Suppressor macrophage (primary cell): ENCODE measurements around the gene MYL6B.

ENCODE experiments used
- DNase-seq, 4 experiments: peaks; one replicate each; pipeline ENCODE4 v3.0.0-alpha.2; 2020 to 2022
- total RNA-seq, 17 experiments: gene quantifications; one replicate each; lab custom pipeline; 2026; ENCODE audit warnings: mixed read lengths in 6 of 17, inconsistent platforms in 3 of 17; lab: John Stamatoyannopoulos, UW

Gene MYL6B
- total RNA-seq: 3.8 to 15.3 (median 8.2) reads per million in 17 experiments

DNA sequence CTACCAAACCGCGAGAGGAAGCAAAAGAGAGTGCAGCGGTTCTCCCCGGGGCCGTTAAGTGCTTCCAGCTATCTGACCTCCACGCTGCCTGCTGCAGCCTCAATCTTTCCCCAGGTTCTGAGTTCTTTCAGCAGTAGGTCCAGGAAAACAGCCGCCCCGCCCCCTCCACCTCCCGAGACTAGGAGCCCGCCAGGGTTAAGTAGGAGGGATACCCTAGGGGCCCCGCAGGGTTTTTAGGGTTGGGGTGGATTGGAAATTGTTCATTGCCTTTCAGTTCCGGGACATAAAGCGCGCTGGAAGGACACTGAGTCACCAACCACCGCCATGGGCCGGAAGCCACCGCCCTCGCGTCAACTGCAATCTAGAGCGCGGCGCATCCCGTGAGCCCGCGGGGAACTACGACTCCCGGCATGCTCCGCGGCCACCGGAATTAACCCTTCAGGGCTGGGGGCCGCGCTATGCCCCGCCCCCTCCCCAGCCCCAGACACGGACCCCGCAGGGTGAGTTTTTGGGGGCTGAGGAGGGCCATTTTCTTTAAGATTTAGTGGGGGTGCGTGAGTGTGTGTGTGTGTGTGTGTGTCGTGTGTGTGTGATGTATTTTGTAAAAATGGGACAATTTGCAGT, at the start of gene MYL6B:
MYL6B (plus strand) TSS at position 456 of the 624 bp plus-strand sequence. CDS start 1,332 bp downstream, outside the sequence.
- DNase-seq: peak; percentile 94 to 97 (median 96)

DNA sequence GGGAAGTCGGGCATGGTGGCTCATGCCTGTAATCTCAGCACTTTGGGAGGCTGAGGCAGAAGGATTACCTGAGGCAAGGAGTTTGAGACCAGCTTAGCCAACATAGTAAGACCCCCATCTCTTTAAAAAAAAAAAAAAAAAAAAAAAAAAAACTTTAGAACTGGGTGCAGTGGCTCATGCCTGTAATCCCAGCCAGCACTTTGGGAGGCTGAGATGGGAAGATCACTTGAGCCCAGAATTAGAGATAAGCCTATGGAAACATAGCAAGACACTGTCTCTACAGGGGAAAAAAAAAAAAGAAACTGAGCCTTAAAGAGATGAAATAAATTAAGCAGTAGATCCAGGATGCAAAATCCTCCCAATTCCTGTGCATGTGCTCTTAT, 49.7 kb upstream of the MYL6B start:
- DNase-seq: no peak

DNA sequence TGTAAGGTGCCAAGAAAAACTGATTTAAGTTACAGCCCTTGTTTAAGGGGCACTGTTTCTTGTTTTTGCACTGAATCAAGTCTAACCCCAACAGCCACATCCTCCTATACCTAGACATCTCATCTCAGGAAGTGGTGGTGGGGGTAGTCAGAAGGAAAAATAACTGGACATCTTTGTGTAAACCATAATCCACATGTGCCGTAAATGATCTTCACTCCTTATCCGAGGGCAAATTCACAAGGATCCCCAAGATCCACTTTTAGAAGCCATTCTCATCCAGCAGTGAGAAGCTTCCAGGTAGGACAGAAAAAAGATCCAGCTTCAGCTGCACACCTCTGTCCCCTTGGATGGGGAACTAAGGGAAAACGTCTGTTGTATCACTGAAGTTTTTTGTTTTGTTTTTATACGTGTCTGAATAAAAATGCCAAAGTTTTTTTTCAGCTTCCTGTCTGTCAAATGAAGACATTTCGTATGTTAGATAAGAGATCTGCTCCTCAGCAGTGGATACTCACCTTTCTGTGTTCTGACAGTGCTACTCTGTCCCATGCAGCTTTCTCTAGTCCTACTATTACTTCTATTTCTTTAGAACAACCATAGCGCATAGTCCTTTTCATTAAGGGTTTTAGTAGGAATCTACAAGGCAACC, 49.2 kb upstream of the MYL6B start:
- DNase-seq: no peak

DNA sequence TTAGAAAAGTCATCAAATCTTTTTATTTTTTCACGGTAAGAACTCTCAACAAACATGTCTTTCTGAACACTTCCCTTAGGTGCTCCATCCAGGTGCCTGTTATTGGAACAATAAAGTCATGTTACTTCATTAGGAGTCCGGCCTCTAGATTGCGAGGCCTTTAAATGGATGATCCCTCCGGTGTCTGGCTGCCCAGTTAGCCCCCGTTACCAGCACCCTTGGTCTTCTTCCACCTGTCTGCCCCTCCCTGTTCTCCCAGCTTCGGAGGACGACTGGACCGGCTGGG, 48.6 kb upstream of the MYL6B start:
- DNase-seq: no peak

DNA sequence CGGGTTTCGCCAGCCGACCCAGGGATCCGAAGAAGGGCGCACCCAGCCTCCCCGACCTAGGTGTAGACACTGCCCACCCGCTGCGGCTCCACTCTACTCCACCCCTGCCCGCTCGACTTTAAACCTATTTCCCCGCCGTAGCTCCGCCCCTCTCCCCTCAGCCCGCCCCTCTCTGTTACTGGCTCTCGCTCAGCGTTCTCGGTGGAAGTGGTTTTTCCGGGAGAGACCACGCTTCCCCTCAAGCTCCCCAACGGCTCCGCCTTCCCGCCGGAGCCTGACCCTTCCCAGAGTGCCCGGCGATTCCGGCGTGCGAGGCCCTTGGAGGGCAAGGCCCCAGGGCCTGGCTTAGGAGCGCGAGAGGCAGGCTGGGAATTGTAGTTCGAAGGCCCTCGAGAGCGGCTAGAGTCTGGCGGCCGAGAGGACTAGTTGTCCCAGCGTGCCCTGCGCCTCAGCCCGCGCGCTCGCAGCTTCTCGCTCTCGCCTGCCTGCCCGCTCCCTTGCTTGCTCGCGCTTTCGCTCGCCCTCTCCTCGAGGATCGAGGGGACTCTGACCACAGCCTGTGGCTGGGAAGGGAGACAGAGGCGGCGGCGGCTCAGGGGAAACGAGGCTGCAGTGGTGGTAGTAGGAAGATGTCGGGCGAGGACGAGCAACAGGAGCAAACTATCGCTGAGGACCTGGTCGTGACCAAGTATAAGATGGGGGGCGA, 48.1 kb upstream of the MYL6B start, which contains the start of gene PA2G4:
PA2G4 (plus strand) TSS at position 451 of the 706 bp plus-strand sequence; CDS start at position 630, 179 bp downstream.
- peak; percentile 99 to 100 (median 100) for DNase-seq

DNA sequence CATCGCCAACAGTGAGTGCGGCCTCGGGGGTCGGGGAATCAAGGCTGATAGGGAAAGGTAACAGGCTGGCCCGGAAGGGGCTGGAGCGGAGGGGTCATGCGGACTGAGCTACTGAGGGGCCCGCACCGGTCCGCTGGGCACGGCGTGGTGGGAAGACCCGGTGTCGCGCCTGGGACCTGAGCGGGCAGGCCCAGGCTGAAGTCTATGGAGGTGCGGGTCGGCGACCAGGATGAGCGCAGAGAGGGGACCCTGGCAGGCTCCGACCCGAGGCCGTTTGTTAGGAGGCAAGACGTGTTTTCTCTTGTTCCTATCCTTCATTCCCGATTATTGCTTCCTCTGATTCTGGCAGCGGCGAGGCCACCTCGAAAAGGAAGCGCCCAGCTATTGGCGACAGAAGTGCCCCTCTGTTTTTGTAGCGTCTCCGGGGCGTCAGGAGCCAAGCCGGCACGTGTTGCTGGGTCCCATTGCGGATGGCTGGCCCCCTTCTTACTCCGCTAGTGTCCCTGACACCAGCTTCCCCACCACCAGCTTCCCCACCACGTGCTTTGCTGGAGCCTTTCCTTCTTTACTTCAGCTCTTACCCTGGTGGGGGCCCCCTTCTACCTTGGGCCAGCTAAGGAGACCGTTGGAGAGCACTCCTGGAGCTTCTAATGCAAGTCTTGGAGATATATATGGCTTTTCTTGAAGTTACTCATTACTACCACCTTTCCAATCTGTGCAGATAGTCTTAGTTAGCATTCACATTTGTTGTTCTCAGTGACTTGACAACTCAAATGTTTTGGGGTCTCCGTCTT, 47.4 kb upstream of the MYL6B start:
- peak; percentile 32 to 70 (median 52) for DNase-seq

DNA sequence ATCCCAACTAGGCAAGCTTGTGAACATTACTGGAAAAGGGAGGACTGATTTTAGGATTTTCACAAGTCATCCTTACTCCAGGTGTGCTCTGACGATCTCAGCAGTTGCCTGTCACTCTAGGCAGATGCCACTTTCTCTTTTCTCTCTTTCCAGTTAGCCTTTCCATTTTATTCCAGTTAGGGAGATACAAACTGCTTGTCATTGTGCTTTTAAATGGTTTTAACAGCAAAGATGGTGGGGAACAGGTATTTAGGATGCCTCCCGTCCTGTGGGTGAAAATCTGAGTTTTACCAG, 46.8 kb upstream of the MYL6B start:
- no peak for DNase-seq

DNA sequence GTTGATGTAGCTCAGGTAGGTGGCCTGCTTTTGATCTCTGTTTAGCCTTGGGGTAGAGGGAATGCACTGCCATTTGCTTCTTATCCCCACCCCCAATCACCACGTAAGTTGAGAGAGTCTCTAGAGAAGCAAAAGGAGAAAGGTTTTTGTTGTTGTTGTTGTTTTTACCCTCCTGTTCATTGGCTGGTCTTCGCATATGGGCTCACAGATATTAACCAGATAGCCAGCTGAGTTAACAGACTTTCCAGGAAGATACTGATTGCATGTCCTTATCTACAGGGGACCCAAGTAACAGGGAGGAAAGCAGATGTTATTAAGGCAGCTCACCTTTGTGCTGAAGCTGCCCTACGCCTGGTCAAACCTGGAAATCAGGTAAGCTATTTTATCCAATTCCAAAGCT, 45.1 kb upstream of the MYL6B start:
- no peak for DNase-seq

DNA sequence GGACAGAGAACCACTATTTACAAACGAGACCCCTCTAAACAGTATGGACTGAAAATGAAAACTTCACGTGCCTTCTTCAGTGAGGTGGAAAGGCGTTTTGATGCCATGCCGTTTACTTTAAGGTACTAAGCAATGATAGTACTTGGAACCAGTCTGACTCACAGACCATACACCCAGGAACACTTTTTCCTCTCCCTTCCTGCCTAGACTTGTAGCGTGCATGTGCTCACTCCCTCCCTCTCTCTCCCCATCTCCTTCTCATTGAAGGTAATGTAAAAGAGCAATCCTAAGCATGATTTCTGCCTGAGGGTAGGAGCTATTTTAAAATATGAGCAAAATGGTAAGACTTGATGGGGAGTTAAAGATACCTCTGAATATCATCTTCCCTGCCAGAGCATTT, 41.8 kb upstream of the MYL6B start:
- DNase-seq: no peak

DNA sequence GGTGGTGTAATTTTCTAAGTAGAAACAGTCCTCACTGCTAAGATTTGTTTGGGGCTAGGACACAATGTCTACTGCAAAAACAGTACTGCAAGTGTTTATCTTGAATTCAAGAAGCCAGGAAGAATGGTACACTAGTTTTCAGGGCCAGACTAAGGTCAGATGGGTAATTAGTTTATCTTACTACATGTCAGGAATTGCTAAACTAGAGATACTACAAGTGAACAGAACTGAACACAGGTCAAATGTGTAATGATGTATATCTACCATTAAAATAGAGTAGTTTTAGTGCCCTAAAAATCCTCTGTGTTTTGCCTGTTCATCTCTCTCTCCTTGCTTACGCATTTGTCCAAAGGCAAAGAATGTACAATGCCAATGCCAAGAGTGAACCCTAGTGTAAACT, 38.3 kb upstream of the MYL6B start:
- no peak for DNase-seq

DNA sequence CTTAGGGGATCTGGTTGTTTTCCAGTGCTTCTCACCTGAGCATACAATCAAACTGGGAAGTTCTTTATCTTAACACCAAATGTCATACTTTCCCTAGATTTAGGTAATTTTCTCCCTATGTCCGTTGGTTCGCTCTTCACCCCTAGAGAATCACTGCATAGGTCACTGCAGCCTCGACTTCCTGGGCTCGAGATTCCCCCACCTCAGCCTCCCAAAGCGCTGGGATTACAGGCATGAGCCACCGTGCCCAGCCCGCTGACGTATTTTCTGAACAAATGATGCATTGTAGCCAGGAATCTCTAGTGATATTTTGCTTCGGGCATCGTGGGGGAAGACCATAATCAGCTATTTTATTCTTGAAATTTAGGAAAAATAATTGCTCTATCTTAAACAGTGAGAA, 37.1 kb upstream of the MYL6B start:
- DNase-seq: no peak

DNA sequence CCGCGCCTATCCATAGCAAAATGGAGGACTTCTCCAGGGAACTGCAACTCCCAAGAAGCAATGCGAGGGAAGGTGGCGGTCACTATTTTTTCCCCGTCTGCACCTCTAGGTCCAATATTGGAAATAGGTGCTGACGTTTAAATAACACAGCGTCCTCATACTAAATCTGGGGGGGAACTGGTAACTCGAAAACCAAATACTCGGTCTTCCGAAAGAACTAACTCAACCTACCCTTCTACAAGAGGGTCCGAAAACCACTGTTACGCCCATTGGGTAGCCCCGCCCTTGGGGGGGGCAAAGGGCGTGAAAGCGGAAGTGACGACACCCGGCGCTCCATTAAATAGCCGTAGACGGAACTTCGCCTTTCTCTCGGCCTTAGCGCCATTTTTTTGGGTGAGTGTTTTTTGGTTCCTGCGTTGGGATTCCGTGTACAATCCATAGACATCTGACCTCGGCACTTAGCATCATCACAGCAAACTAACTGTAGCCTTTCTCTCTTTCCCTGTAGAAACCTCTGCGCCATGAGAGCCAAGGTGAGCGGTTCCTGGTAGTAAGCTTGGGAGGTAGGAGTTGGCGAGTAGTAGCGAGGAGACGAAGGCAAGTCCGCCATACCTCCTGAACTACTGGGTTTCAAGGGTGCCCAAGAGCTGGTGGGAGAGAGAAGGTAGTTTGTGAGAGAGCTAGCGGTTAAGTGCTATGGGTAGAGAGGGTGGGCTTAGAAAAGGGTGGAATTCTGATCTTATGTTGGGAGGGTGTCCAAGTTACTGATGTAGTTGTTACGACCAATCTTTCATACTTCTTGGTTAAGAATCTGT, 35.9 kb upstream of the MYL6B start, which contains the start of gene RPL41:
RPL41 (plus strand) TSS at position 367 of the 815 bp plus-strand sequence.
- peak; percentile 97 to 98 (median 98) for DNase-seq

DNA sequence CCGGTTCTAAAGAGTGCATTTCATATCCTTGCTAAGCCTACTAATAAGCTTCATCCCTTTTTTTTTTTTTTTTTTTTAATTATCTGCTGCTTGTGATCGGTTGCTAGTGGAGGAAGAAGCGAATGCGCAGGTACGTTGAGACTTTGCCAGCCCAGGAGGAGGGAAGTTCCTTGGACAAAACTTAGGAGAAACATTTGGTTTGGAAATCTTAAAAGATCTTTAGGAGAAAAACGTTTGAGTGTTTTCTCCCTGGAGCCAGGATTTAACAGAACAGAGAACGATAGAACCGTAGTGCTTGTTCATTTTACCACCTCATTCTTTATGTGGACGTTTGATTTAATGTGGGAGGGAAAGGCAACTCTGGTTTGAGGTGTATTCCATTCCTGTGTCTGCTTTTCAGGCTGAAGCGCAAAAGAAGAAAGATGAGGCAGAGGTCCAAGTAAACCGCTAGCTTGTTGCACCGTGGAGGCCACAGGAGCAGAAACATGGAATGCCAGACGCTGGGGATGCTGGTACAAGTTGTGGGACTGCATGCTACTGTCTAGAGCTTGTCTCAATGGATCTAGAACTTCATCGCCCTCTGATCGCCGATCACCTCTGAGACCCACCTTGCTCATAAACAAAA, 35.2 kb upstream of the MYL6B start:
- DNase-seq: peak in 2 of 4 experiments; percentile 21 to 29

DNA sequence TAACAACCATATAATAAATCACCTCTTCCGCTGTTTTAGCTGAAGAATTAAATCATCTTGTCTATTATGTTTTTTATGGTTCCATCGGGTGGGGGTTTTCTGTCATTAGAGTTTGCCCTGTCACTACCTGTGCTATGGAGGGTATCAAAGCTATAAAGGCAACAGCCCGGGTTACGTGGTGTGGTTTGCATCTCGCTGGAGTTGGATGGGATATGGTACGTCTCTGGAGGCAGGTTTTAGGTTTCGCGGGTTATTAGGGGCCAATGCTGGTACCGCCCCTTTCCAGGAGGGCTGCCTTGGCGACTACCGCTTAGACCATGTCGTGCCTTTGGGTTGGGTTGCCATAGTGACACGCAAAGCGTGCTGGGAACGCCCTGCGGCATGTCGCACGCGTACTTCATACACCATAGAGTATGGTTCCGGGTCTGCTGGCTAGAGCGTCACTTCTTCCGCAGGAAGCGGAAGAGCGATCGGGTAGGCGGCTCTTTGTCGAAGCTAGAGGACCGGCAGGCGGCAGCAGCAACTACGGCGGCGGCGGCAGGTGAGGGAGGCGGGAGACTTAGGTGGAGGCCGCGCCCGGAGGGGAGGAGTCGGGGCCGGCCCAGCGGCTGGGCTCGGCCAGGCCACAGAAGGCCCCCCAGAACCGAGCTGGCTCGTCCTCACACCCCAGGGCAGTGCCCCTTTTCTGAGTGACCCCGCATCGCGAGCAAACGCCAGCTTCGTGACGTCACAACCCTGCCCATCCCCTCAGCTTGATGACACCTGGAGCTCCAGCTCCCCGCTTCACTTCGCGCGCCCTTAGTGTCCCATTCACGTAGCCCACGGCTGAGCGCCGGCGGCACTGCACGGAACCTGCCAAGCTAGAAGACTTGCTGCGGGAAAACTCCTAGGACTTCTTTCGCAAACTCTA, 34.4 kb upstream of the MYL6B start, which contains the start of gene ZC3H10:
ZC3H10 (plus strand) TSS at position 489 of the 910 bp plus-strand sequence. CDS start 2,297 bp downstream, outside the sequence.
- DNase-seq: peak; percentile 98 to 100 (median 98)

DNA sequence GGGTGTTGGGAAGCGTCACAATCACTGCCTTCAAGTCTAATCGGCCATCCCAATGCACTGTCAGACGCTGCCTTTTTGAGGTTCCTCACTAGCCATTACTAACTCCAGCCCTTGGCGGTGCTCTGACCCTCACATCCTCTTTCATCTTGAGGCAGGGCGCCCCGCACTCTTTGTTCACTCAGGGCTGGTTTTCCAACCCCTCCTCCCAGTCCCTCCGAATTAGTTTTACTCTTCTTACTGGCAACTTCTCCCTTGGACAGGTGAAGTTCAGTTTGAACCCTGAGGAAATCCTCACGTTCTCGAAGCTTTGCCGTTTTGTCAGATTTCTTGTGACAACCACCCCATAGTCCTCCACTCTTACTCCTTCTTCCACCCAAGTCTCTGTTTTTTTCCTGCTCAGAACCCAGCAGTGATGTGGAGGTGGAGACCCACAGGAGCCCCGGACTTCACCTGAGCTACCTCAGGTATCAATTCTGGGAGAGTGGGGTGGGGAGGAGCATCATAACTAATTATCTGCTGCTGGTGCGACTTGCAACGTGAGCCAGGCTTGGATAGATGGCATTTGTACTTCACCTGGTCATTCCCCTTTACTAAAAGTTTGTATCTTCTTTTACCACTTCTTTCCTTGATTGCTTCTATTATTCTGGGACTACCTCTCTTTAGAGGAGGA, 33.6 kb upstream of the MYL6B start:
- peak; percentile 45 to 67 (median 62) for DNase-seq

DNA sequence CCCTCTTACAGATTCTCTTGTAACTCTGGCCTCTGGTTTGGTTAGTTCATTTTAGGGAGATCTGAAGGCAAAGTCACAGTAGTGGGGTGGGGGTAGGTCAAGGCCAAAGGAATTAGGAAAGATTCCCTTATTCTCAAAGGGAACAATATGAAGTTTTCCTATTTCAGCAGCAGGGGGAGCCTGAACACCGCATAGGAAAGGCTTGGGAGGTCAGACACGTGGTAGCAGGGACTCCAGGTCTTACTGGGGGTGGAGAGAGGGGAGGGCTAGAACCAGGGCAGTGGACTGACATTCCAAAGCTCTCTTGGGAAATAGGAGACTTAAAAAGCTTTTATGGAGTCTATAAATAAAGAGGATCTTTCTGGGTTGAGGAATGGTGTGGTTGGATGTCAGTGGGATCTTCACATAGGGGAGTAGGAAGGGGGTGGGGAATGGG, 33.0 kb upstream of the MYL6B start:
- DNase-seq: peak; percentile 80 to 91 (median 87)

DNA sequence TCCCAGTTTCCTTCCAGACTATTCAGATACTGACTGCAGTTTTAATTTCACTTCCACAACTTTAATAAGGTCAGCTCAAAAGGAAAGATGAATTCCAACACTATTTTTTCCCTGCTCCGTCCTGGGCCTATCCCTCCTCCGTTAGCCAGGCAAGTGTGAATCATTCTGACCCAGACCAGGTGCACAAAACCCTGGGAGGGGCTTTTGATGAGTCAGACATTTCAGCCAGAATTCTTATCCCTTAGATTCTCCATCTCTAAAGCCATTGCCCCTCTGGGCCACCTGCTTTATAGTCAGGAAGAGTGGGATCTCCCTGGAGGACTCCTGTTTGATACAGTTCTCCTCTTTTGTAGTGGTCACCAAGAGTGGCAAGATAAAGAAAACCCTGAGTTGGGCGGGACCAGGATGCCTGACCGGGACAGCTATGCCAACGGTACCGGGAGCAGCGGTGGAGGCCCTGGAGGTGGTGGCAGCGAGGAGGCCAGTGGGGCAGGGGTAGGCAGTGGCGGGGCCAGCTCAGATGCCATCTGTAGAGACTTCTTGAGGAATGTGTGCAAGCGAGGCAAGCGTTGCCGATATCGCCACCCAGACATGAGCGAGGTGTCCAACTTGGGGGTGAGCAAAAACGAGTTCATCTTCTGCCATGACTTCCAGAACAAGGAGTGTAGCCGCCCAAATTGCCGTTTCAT, 32.1 kb upstream of the MYL6B start:
- DNase-seq: no peak

DNA sequence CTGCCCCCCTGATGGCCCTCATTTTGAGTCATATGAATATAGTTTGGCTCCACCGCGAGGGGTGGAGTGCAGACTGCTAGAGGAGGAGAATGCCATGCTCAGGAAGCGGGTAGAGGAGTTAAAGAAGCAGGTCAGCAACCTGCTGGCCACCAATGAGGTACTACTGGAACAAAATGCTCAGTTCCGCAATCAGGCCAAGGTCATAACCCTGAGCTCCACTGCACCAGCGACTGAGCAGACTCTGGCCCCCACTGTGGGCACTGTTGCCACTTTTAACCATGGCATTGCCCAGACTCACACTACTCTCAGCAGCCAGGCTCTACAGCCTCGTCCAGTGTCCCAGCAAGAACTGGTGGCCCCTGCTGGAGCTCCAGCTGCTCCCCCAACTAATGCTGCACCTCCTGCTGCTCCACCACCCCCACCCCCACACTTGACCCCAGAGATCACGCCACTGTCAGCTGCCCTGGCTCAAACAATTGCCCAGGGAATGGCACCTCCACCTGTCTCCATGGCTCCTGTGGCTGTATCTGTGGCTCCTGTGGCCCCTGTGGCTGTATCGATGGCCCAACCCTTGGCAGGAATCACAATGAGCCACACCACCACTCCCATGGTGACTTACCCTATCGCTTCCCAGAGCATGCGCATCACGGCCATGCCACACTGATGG, 31.1 kb upstream of the MYL6B start:
- DNase-seq: no peak

DNA sequence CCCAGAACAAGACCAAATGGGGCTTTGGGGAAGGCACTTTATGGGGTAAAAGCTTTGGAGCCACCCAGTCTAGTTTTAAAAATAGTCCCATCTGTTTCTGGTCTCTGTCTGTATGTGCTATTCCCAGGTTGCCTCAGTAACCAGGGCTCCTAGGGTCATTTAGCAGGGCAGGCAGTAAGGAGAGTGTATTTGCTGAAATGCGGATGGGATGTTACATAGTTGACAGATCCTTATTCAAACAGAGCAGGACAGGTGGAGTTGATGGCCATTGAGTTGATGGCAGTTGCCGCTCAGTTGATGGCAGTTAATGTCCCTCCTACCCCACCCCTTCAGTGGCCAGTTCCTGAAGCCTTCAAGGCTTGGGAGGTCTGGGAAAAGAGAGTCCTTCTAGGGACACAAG, 29.8 kb upstream of the MYL6B start:
- DNase-seq: no peak
